HG03280 (cell line): ENCODE measurements around the gene MED26.
"Not testable (repeated sequence)": the region's sequence is repeated elsewhere in the genome, so short reads cannot be mapped to it uniquely, and the experiment has no call there.

ENCODE experiments used
- ATAC-seq: cut with Tn5 transposase; IDR thresholded peaks from one replicate; pipeline ENCODE4 v1.9.1; 2021; ENCODE audit warnings: mild to moderate bottlenecking, moderate library complexity; ENCODE audit not compliant: unreplicated experiment

MED26 gene

GRCh38 chr19:16543734-16544133 is 84.3 kb downstream of the MED26 start:
- not testable (repeated sequence) for ATAC-seq

DNA sequence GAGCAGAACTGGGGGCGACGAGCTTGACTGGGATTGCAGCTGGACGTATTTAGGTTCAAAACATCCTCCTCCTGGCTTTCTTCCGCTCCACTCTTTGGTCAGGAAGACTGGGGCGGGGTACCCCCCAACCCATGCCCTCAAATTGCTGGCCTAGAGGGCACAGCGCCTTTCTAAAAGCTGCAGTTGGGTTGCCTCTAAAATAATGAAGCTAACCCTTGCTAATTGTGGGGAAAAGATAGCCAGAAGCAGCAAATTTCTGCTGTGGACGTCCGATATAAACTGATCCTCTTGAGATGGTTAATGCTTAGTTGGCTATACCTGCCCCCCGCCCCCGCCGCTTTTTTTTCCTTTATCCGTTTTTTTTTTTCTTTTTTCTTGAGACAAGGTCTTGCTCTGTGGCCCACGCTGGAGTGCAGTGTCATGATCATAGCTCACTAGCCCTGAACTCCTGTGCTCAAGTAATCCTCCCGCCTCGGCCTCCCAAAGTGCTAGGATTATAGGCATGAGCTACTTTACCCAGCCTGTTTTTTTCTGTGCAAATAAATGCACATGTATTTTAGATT is 85.0 kb downstream of the MED26 start:
- no peak for ATAC-seq

- peak; percentile 79 for ATAC-seq
Measured at GRCh38 chr19:16542045-16542909, 85.7 kb downstream of the MED26 start, which contains the start of gene CHERP. Gene CHERP (minus strand): TSS chr19:16542437. CDS start chr19:16542378, 59 bp downstream.

- peak; percentile 3 for ATAC-seq
Measured at GRCh38 chr19:16541526-16542044, 86.4 kb downstream of the MED26 start.

DNA sequence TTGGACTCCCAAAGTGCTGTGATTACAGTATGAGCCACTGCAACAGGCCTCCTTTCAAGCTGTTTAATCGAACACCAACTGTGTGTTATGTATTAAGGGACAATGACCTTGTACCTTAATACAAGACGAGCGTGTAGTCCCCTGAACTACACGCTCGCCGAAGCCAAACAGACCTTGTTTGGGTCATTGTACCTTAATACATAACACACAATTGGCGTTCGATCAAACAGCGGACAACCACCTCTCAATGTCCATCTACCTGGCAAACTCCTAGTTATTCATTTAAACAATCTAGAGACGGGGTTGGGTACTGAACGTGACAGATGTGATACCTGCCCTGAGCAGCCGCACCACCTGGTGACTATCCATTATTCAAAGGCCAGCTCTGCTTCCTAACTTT is 87.1 kb downstream of the MED26 start:
- no peak for ATAC-seq

- ATAC-seq: no peak
Measured at GRCh38 chr19:16537111-16537510, 90.9 kb downstream of the MED26 start.

- no peak for ATAC-seq
Measured at GRCh38 chr19:16536130-16536529, 91.9 kb downstream of the MED26 start.

- no peak for ATAC-seq
Measured at GRCh38 chr19:16535381-16535780, 92.6 kb downstream of the MED26 start.

GRCh38 chr19:16532440-16533234 is 95.4 kb downstream of the MED26 start:
- no peak for ATAC-seq

DNA sequence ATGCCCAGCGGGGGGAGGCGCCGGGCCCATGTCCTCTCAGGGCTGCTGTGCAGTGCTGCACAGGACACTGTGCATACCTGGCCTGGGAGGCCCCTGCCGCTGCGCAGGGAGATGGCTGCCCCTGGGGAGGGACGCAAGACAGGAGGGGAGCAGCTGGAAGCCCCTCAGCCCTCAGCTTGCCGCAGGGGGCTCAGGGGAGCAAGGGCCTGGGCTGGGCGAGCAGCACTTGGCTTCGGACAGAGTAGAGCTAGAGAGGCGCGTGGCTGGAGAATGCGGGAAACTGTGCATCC is 96.7 kb downstream of the MED26 start:
- no peak for ATAC-seq

GRCh38 chr19:16530540-16531379 is 97.2 kb downstream of the MED26 start:
- ATAC-seq: no peak

DNA sequence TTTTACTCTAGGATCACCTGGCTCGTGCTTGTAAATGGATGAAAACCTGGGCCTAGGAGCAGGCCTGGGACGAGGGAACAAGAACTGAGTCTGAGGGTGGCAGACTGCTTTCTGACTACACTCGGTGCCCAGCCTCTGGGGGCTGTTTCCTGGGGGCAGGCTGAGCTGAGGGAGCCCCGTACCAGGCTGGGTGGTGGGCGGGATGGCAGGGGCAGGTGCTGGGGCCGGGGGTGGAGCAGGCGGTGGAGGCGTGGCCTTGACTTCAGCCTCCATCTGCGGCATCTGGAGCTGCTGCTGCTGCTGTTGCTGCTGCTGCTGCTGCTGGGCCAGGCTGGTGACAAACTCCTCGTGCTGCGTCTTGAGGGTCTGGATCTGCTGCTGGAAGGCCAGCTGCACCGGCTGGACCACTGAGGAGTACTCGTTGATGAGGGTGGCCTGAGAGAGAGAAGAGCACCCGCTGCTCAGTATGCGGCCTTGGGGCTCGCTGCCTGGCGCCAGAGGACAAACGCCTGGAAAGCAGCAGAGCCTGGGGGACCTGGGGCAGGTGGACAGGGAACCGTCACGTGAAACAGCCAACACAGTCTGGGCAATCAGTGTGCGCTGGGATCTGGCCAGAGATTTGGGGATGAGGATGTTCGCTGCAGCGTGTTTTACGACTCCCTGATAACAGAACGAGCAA is 98.4 kb downstream of the MED26 start:
- no peak for ATAC-seq

- ATAC-seq: no peak
Measured at GRCh38 chr19:16527971-16528521, 100.0 kb downstream of the MED26 start.

- no peak for ATAC-seq
Measured at GRCh38 chr19:16527334-16527935, 100.6 kb downstream of the MED26 start.

DNA sequence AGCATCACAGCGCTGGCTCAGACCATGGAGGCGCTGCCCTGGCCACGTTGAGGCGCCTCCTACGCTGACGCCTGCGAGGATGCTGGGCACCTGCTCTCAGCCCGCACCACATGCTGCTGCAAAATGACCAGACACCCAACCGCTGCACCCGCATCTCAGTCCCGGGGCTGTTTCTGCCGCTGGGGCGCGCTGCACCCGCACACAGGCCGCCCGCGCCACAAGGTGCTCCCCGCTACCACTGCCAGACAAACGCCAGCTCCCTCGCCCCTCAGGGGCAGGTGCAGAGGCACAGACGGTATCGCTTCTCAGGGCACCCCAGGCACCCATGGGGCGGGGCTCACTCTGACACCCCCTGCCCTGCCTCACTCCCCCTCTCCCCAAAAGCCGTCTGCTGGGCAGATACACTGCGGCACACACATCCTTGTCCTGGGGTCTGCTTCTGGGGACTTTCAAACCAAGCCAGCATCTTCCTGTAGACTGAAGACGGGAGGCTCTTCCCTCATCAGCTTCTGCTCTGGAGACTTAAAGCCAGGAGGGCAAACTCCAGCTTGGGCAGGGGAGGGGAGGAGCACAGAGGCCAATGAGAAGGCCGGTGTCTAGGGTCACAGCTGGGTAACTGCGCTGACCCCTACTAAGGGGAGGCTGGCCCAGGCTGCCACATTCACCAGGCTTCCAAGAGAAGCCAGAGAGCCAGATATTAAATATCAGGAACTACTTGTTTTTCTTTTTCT is 102.1 kb downstream of the MED26 start:
- ATAC-seq: no peak

- ATAC-seq: no peak
Measured at GRCh38 chr19:16524991-16525734, 102.8 kb downstream of the MED26 start.
